Measurements from ENCODE around the gene PDLIM5.

DNA sequence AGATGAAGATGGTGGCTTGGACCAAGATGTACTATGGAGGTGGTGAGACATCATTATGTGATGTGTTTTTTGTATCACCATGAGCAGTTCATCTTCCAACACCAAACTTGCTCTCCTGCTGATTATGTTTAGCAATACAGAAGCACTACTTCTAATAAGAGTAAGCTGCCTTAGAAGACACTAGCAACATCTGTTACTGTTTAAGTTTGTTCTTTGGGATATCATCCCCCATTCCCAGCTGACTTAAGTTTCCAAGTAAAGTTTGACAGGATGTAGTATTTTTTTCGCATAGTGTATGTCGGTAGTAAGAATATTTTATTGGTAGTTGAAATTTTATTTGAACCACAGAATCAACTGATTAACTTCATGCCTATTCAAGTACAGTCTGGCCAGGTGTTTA is 182.5 kb downstream of the PDLIM5 start:
- TF ChIP-seq, protein P1, sequence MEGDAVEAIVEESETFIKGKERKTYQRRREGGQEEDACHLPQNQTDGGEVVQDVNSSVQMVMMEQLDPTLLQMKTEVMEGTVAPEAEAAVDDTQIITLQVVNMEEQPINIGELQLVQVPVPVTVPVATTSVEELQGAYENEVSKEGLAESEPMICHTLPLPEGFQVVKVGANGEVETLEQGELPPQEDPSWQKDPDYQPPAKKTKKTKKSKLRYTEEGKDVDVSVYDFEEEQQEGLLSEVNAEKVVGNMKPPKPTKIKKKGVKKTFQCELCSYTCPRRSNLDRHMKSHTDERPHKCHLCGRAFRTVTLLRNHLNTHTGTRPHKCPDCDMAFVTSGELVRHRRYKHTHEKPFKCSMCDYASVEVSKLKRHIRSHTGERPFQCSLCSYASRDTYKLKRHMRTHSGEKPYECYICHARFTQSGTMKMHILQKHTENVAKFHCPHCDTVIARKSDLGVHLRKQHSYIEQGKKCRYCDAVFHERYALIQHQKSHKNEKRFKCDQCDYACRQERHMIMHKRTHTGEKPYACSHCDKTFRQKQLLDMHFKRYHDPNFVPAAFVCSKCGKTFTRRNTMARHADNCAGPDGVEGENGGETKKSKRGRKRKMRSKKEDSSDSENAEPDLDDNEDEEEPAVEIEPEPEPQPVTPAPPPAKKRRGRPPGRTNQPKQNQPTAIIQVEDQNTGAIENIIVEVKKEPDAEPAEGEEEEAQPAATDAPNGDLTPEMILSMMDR (IDR thresholded peaks at IDR 0.05; ENCODE audit: control extremely low read depth in 1 of 3, insufficient read depth in 1 of 3, low read depth in 1 of 3, low read length in 3 of 3), result no peak
- TF ChIP-seq CREB1 (IDR thresholded peaks at IDR 0.05) (no peak), POU5F1 (IDR thresholded peaks at IDR 0.05; ENCODE audit: low read depth, low read length) (no peak)

All from H1 (cell line).